OCI-LY3 (cell line): ENCODE results near the gene C12orf56.

Source experiments
- CTCF ChIP-seq: fragments of 200-600, 300-600 bp; sonication (generic); IDR thresholded peaks from 2 replicates; pipeline ENCODE4 v1.5.1; 2014; ENCODE audit warnings: antibody characterized with exemption, low read length, low read depth
- EZH2phosphoT487 ChIP-seq: fragments of 200-600 bp; shearing (Covaris generic); IDR thresholded peaks from 2 replicates; pipeline ENCODE4 v1.6.1; 2018; ENCODE audit warnings: antibody characterized with exemption, mixed run types, low read depth

GRCh38 chr12:64413884-64414283 lies 23.3 kb upstream of the C12orf56 start:
- TF ChIP-seq CTCF: no peak
- TF ChIP-seq EZH2phosphoT487: no peak
